WTC11 (cell line): ENCODE data around the gene KRT86. TPM values are rescaled to one million over a fixed set of nuclear protein-coding genes. Genes with fewer than 3 reads are reported as not detected.

Experiments used
- ATAC-seq: fragments of 200-7000 bp; cut with Tn5 transposase; 2 replicates; pipeline ENCODE4 v1.10.0; 2021; ENCODE audit warnings: mild to moderate bottlenecking, moderate library complexity
- CTCF ChIA-PET: fragments of 300-600 bp; sonication (Branson Sonifier 250); formaldehyde crosslinking; loops from one replicate; lab custom pipeline; 2021; ENCODE audit warnings: antibody characterized with exemption; lab: Charles Lee
- POLR2A ChIA-PET: fragments of 350-600 bp; sonication (Branson Sonifier 250); formaldehyde crosslinking; loops from one replicate; lab custom pipeline; 2021; ENCODE audit warnings: antibody characterized with exemption; lab: Charles Lee
- DNase-seq: peaks from one replicate; pipeline ENCODE4 v3.0.0; 2021; ENCODE audit warnings: low spot score
- H3K27ac Mint-ChIP-seq: 2 replicates; pipeline ENCODE4 v1.8.0; 2021; ENCODE audit warnings: mixed read lengths
- H3K27me3 Mint-ChIP-seq: 2 replicates; pipeline ENCODE4 v1.8.0; 2021; ENCODE audit warnings: low read depth, mild to moderate bottlenecking, moderate library complexity, mixed read lengths
- H3K36me3 Mint-ChIP-seq: 2 replicates; pipeline ENCODE4 v1.8.0; 2021; ENCODE audit warnings: mixed read lengths
- H3K4me1 Mint-ChIP-seq: 2 replicates; pipeline ENCODE4 v1.8.0; 2022; ENCODE audit warnings: mixed read lengths
- H3K4me3 Mint-ChIP-seq: 2 replicates; pipeline ENCODE4 v1.8.0; 2021; ENCODE audit warnings: mild to moderate bottlenecking, moderate library complexity, mixed read lengths
- H3K9me3 Mint-ChIP-seq: 2 replicates; pipeline ENCODE4 v1.8.0; 2021; ENCODE audit warnings: mixed read lengths
- AR ChIP-seq: fragments of 250-450 bp; sonication (Bioruptor Pico); IDR thresholded peaks from 2 replicates; pipeline ENCODE4 v1.9.0; 2021; ENCODE audit warnings: mild to moderate bottlenecking
- CBFB ChIP-seq: sonication (generic); formaldehyde crosslinking; IDR thresholded peaks from 2 replicates; pipeline ENCODE4 v1.8.1; 2022; ENCODE audit warnings: mild to moderate bottlenecking, low read depth, missing genetic modification reagents
- CTCF ChIP-seq: fragments of 200-600 bp; IDR thresholded peaks from 2 replicates; pipeline ENCODE4 v1.8.0; 2022; ENCODE audit warnings: antibody characterized with exemption
- FOXK1 ChIP-seq: sonication (generic); formaldehyde crosslinking; IDR thresholded peaks from 2 replicates; pipeline ENCODE4 v1.8.0; 2022; ENCODE audit warnings: mild to moderate bottlenecking, moderate library complexity, missing genetic modification reagents
- HMGA2 ChIP-seq: fragments of 250-450 bp; sonication (Bioruptor Pico); IDR thresholded peaks from 2 replicates; pipeline ENCODE4 v1.4.0; 2021; ENCODE audit warnings: mild to moderate bottlenecking, moderate library complexity
- JUN ChIP-seq: sonication (generic); formaldehyde crosslinking; IDR thresholded peaks from 2 replicates; pipeline ENCODE4 v1.8.0; 2023; ENCODE audit warnings: mild to moderate bottlenecking, missing genetic modification reagents
- NFATC4 ChIP-seq: fragments of 250-450 bp; sonication (Bioruptor Pico); IDR thresholded peaks from 2 replicates; pipeline ENCODE4 v1.9.0; 2021; ENCODE audit warnings: mild to moderate bottlenecking
- NFYB ChIP-seq: sonication (generic); formaldehyde crosslinking; conservative IDR thresholded peaks from 2 replicates; pipeline ENCODE4 v1.8.0; 2022; ENCODE audit warnings: low read depth, missing genetic modification reagents
- NR1H2 ChIP-seq: sonication (generic); formaldehyde crosslinking; IDR thresholded peaks from 2 replicates; pipeline ENCODE4 v1.9.0; 2021; ENCODE audit warnings: mild to moderate bottlenecking, moderate library complexity, missing genetic modification reagents
- NR3C1 ChIP-seq: sonication (generic); formaldehyde crosslinking; conservative IDR thresholded peaks from 2 replicates; pipeline ENCODE4 v1.8.1; 2023; ENCODE audit warnings: low read depth, mild to moderate bottlenecking, missing genetic modification reagents
- TEAD1 ChIP-seq: sonication (generic); formaldehyde crosslinking; IDR thresholded peaks from 2 replicates; pipeline ENCODE4 v1.8.0; 2022; ENCODE audit warnings: mild to moderate bottlenecking, missing genetic modification reagents
- ZNF317 ChIP-seq: sonication (generic); formaldehyde crosslinking; IDR thresholded peaks from 2 replicates; pipeline ENCODE4 v1.8.1; 2023; ENCODE audit warnings: low read depth, mild to moderate bottlenecking, moderate library complexity, missing genetic modification reagents, borderline replicate concordance
- ZNF512 ChIP-seq: sonication (generic); formaldehyde crosslinking; IDR thresholded peaks from 2 replicates; pipeline ENCODE4 v1.8.1; 2022; ENCODE audit warnings: missing genetic modification reagents, borderline replicate concordance
- ZNF532 ChIP-seq: fragments of 250-450 bp; sonication (Bioruptor Pico); IDR thresholded peaks from 2 replicates; pipeline ENCODE4 v1.9.0; 2021; ENCODE audit warnings: mild to moderate bottlenecking, borderline replicate concordance
- ZSCAN18 ChIP-seq: fragments of 250-450 bp; sonication (Bioruptor Pico); IDR thresholded peaks from 2 replicates; pipeline ENCODE4 v2.1.2; 2022; ENCODE audit warnings: mild to moderate bottlenecking, moderate library complexity
- total RNA-seq: library from RNA; stranded (reverse); gene quantifications from 3 replicates; pipeline ENCODE4 v1.2.3, GENCODE V29; 2021
- TF ChIP-seq, protein P1 (sequence below): sonication (generic); formaldehyde crosslinking; IDR thresholded peaks from 2 replicates; pipeline ENCODE4 v1.8.1; 2022; ENCODE audit warnings: mild to moderate bottlenecking, missing genetic modification reagents, moderate library complexity, borderline replicate concordance
- TF ChIP-seq, protein P2 (sequence below): sonication (generic); formaldehyde crosslinking; conservative IDR thresholded peaks from 2 replicates; pipeline ENCODE4 v1.8.1; 2022; ENCODE audit warnings: mild to moderate bottlenecking, missing genetic modification reagents
- TF ChIP-seq, protein P3 (sequence below): sonication (generic); formaldehyde crosslinking; IDR thresholded peaks from 2 replicates; pipeline ENCODE4 v1.8.1; 2022; ENCODE audit warnings: low read depth, mild to moderate bottlenecking, moderate library complexity, missing genetic modification reagents, borderline replicate concordance
- TF ChIP-seq, protein P4 (sequence below): sonication (generic); formaldehyde crosslinking; IDR thresholded peaks from 2 replicates; pipeline ENCODE4 v1.8.1; 2022; ENCODE audit warnings: low read depth, missing genetic modification reagents, borderline replicate concordance

KRT86 gene
- total RNA-seq, 1 experiment from 2014 or later: 0.11 TPM

GRCh38 chr12:52312086-52312485 lies 37.6 kb downstream of the KRT86 start (continued):
- TF ChIP-seq AR (CRISPR knock-in tag) (no peak), NR1H2 (no peak), ZSCAN18 (CRISPR knock-in tag) (no peak), NFYB (no peak), ZNF512 (CRISPR knock-in tag) (no peak), NR3C1 (no peak), JUN (CRISPR knock-in tag) (no peak), ZNF317 (CRISPR knock-in tag) (no peak)
- TF ChIP-seq, protein P1, sequence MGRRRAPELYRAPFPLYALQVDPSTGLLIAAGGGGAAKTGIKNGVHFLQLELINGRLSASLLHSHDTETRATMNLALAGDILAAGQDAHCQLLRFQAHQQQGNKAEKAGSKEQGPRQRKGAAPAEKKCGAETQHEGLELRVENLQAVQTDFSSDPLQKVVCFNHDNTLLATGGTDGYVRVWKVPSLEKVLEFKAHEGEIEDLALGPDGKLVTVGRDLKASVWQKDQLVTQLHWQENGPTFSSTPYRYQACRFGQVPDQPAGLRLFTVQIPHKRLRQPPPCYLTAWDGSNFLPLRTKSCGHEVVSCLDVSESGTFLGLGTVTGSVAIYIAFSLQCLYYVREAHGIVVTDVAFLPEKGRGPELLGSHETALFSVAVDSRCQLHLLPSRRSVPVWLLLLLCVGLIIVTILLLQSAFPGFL (CRISPR knock-in tag): no peak
- TF ChIP-seq, protein P2, sequence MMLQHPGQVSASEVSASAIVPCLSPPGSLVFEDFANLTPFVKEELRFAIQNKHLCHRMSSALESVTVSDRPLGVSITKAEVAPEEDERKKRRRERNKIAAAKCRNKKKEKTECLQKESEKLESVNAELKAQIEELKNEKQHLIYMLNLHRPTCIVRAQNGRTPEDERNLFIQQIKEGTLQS (CRISPR knock-in tag): no peak
- TF ChIP-seq, protein P3, sequence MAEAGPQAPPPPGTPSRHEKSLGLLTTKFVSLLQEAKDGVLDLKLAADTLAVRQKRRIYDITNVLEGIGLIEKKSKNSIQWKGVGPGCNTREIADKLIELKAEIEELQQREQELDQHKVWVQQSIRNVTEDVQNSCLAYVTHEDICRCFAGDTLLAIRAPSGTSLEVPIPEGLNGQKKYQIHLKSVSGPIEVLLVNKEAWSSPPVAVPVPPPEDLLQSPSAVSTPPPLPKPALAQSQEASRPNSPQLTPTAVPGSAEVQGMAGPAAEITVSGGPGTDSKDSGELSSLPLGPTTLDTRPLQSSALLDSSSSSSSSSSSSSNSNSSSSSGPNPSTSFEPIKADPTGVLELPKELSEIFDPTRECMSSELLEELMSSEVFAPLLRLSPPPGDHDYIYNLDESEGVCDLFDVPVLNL (CRISPR knock-in tag): no peak

DNA sequence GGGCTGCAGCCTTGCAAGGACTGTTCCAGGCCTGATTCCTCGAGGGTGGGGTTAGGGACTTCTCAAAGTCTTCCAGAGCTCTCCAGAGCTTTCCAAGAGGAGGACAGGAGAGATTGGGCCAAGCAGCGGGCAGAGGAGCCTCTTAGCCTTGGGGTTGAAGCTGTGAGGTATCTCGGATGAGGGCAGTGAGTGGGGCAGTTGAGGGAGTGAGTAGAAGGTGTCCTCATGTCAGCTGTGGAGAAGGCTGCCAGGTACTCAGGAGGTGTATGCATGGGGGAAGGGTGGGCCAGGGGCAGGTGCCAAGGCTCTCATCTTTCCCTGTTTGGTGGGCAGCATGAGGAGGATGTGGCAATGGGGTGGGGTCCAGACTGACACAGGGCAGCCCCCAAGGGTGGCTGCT lies 39.0 kb downstream of the KRT86 start:
- ATAC-seq (no peak), DNase-seq (no peak)
- Mint-ChIP-seq H3K36me3 (no peaks in the 10 kb centered on the region), H3K4me3 (no peak overlapping the region), H3K9me3 (no peaks in the 10 kb centered on the region), H3K4me1 (peaks cover 8% of the 10 kb centered on the region), H3K27ac (no peak overlapping the region), H3K27me3 (peaks cover 29% of the 10 kb centered on the region)
- CTCF ChIA-PET: interaction anchor here (1.0 to 7.8 kb wide), 5 partner anchors 14 to 156 kb away, joined by 3 to 76 read pairs (median 15); no protein-coding TSS in a partner anchor
- POLR2A ChIA-PET: no interaction called here
- TF ChIP-seq HMGA2 (CRISPR knock-in tag): no peak
- TF ChIP-seq CBFB (CRISPR knock-in tag): no peak
- TF ChIP-seq NR1H2: no peak
- TF ChIP-seq CTCF: no peak
- TF ChIP-seq, protein P2 (CRISPR knock-in tag): no peak
- no peak for TF ChIP-seq FOXK1 (CRISPR knock-in tag)
- TF ChIP-seq TEAD1 (CRISPR knock-in tag): no peak
- TF ChIP-seq ZNF532: no peak
- no peak for TF ChIP-seq NFATC4
- TF ChIP-seq, protein P4, sequence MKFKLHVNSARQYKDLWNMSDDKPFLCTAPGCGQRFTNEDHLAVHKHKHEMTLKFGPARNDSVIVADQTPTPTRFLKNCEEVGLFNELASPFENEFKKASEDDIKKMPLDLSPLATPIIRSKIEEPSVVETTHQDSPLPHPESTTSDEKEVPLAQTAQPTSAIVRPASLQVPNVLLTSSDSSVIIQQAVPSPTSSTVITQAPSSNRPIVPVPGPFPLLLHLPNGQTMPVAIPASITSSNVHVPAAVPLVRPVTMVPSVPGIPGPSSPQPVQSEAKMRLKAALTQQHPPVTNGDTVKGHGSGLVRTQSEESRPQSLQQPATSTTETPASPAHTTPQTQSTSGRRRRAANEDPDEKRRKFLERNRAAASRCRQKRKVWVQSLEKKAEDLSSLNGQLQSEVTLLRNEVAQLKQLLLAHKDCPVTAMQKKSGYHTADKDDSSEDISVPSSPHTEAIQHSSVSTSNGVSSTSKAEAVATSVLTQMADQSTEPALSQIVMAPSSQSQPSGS (CRISPR knock-in tag): no peak
